ENCODE measurements around the gene RPN1.
"Not testable (repeated sequence)": the region's sequence is repeated elsewhere in the genome, so short reads cannot be mapped to it uniquely, and the experiment has no call there.

Gene RPN1

DNA sequence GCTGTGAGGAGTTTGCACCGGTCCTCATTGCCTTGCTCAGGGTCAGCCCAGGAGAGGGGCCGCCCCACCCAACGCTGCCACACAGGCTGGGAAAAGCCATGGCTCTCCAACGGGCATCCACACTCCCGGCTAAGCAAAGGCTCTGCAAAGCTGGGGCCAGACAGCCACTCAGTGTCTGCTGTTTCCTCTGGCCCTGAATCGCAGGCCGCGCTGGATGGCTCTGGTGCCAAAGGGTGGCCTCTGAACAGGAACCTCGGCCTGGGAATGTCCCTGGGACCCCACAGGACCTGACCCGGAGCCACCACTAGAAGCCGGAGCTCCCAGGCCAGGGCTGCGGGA lies 42.9 kb downstream of the RPN1 start:
- no peak for DNase-seq

GRCh38 chr3:128606094-128606493 lies 44.5 kb downstream of the RPN1 start:
- no peak for DNase-seq

DNA sequence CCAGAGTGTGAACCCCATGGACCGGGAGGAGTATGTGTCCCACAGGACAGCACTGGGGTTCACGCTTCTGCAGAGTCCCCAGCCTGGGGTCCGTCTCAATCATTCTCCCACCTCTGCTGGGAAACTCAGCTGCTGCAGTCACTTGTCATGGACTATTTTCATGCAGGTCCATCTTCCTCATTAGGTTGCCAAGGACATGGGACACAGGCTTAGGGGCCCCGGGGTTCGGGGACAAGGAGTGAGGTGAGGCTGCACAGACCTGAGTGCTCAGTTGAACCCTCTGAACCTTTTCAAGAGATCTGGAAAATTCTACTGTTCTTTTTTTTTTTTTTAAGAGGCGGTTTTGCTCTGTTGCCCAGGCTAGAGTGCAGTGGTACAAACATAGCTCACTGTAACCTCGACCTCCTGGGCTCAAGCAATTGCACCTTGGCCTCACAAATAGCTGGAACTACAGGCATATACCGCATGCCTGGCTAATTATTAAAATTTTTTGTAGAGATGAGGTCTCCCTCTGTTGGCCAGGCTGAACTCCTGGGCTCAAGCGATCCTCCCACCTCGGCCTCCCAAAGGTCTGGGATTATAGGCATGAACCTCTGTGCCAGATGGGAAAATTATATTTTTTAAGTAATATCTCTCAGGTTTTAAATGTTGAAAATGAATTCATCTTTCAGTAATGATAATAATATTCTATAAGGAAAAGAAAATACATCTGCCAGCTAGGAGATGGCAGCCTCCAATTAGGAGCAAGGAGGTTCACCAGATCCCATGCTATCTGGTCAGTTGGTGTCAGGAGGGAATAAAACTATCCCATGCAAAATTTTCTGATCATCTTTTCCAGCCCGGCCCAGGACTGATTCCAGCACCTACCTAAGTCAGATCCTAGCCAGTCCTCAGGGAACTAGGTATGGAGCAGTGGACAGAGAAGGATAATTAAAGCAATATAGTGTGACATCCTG lies 45.2 kb downstream of the RPN1 start:
- DNase-seq, result no peak

DNA sequence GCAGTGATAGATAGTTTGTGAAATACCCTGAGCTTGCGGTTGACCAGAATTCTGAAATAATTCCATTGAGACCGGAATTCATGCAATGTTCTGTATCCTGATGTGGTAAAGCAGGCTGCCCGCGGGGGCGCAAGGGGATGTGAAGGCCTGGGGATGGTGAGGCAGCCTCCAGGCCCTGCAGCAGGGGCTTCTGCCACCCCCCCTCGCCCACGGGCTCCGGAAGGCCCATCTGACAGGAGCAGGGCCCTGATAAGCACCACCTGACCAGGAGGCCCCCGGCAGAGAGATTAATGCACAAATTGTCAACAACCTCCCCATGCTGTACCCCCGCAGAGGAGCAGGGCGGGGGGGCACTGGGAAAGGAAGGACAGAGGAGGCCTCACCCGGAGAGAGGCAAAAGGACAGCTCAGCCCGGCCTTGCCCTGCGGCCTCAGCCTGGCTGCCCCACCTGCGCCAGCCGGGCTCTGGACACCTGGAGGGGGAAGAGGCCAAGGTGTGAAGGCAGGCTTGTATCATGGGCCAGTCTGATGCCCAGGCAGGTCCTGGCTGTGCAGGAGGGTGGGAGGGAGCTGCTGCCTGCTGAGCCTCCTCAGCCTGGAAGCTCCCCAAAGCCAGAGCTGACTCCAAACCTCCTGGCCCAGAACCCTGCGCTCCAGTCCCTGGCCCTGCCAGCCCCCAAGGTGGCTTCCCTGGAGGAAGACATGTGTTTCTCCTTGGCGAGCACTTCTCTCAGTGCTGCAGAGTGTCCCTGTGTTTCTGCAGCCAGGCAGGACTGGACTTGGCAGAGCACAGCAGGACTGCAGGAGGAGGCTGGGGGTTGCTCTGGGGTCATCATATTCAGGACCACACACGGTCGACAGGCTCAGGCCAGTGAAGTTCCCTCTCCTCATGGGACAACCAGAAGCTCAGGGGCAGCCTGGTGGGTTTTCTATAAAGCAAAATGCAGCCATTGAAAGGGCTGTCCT lies 46.5 kb downstream of the RPN1 start:
- DNase-seq, result no peak

DNA sequence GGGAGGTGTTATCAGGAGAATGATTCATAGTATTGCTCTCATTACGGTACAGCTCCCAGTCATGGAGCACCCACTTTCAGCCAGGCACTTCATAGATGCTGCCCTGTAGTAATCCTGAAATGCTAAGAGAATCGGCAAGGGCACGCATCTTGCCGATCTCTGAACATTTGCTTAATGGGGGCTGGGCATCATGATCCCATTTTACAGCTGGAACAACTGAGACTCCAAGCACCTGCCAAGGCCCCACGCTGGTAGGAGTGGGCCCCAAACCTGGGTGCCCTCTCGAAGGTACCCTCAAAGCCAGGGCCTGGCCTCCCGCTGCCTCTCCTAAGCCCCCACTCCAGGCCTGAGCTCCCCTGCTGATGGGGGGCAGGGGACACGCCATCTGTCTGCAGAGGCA lies 47.3 kb downstream of the RPN1 start:
- no peak for DNase-seq

- DNase-seq, result no peak
Observed at GRCh38 chr3:128598884-128599664, 51.5 kb downstream of the RPN1 start.

- DNase-seq, result no peak
Observed at GRCh38 chr3:128597900-128598299, 52.7 kb downstream of the RPN1 start.

- no peak for DNase-seq
Observed at GRCh38 chr3:128592864-128593263, 57.8 kb downstream of the RPN1 start.

GRCh38 chr3:128591738-128592426 lies 58.7 kb downstream of the RPN1 start:
- DNase-seq, result no peak

GRCh38 chr3:128590948-128591347 lies 59.7 kb downstream of the RPN1 start:
- DNase-seq, result no peak

- DNase-seq, result not testable (repeated sequence)
Observed at GRCh38 chr3:128589985-128590384, 60.6 kb downstream of the RPN1 start.

DNA sequence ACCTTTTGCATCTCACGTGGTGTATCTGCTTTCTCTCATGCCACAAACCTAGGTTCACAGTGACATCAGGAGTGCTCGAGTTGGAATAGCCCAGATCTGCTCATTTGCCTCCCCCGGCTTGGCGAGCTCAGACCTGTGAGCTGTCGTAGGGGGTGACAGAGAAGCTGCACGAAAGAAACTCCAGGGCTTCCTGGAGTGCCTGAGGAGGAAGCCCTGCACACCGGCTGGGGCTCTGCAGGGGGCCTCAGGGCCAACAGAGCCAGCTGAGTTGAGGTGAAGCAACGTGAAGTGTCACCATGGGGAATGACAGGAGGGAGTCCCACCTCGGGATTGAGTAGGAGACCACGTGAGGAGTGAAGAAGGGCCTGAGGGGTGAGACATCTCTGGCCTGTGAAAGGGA lies 62.5 kb downstream of the RPN1 start:
- no peak for DNase-seq

- DNase-seq, result no peak
Observed at GRCh38 chr3:128587391-128587790, 63.2 kb downstream of the RPN1 start.

DNA sequence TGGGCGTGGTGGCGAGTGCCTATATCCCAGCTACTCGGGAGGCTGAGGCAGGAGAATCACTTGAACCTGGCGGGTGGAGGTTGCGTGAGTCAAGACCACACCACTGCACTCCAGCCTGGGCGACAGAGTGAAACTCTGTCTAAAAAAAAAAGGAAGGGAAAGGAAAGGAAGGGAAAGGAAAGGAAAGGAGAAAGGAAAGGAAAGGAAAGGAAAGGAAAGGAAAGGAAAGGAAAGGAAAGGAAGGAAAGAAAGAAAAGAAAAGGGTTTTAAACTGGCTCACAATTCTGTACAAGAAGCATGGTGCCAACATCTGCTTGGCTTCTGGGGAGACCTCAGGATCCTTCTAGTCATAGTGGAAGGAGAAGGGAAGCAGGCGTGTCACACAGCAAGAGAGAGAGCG lies 63.7 kb downstream of the RPN1 start:
- not testable (repeated sequence) for DNase-seq

DNA sequence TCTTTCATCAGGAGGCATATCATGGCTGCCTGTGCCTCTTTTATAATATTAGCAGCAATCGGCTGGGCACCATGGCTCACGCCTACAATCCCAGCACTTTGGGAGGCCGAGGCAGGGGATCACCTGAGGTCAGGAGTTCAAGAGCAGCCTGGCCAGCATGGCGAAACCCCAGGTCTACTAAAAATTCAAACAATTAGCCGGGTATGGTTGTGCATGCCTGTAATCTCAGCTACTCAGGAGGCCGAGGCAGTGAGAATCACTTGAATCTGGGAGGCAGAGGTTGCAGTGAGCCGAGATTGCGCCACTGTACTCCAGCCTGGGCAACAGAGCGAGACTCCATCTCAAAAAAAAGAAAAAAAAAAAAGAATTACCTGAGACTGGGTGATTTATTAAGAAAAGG lies 64.2 kb downstream of the RPN1 start:
- DNase-seq, result not testable (repeated sequence)

GRCh38 chr3:128585974-128586373 lies 64.6 kb downstream of the RPN1 start:
- DNase-seq, result no peak

DNA sequence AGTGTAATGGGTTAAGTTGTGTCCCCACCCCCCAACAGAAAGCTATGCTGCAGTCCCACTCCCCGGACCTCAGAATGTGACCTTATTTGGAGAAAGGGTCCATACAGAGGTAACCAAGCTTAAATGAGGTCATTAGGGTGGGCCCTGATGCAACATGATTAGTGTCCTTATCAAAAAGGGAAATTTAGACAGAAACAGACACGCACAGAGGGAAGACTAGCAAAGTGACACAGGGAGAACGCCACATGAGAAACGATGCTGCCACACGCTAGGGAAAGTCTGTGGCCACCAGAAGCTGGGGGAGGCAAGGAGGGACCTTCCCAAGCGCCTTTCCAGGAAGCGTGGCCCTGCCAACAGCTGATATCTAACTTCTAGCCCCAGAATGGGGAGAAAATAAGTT lies 65.4 kb downstream of the RPN1 start:
- no peak for DNase-seq

DNA sequence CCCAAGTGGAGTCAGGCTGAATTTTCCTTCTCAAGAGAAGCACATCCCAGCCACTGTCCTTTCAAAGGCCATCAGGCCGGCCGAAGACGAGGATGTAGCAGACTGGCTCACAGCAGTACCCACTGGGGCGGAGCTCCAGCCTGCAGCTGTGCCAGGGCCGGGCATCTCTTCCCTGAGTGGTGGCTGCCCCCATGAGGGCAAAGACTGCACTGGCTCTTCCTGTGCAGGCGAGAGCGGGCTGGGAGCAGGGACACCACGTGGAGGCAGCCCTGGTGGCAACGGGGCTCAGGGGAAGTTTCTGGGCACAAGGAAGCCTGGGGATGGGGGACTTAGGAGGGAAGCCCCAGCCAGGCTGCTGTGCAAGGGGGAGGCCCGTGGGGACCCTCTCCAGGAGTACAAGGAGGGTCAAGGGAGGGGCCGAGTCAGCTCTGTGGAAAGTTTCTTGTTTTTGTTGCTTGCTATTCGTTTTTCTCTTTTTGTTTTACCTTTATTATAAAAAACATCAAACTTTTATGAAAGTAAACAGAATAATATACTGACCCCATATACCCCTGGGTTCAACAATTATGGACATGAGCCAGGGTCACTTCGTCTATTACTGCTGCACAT lies 66.1 kb downstream of the RPN1 start:
- no peak for DNase-seq

GRCh38 chr3:128581566-128581965 lies 69.1 kb downstream of the RPN1 start:
- no peak for DNase-seq

DNA sequence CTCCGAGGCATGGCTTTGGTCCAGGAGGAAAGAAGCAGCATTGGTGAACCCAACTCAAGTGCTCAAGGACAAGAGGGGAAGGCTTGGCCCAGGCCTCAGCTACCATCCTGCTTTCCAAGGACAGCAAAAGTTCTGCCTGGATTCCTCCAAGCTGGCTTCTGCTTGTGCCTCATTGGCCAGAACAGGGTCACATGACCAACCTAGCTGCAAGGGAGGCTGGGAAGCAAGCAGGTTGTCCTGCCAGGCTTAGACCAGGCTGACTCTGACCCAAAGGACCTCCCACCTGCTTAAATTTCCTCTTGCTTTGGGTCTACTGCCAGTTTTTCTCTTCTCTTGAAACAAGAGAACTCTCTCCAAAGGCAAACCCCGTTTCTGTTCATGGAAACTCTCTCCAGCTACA lies 70.7 kb downstream of the RPN1 start:
- no peak for DNase-seq

DNA sequence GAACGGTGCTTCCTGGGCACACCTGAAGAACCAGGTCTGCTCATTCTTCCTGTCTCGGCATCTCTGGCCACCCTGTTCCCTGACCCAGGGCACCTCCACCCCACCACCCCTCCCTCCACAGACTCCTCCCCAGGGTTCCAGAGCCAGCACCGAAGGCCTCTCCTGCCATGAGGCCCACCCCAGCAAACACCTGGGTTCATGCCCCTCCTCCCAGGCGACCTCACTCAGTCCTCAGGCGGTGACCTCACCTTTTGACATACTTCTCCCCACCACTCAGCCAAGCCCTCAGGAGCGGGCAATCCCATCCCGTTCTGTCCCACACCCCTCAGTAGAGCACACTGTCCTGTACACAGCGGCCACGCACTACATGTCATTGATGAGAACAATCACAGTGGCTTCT lies 72.3 kb downstream of the RPN1 start:
- DNase-seq, result no peak

DNA sequence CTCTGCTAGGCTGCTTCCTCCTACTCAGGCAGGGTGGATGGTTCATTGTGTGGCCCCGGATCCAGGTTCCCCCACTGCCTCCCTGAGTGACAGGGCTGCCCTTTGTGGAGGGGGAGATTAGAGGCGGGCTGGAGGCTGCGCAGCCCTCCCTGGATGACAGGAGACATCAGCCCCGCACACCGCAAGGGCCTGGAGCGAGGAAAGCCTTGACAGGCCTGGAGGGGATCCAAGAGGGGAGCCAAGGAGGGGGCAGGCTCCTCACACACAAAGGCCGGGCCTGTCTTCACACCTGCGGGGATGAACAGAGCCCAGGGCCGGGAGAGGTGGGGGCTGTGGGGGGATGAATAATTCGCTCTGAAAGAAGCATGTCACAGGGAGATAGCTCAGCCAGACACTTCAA lies 72.9 kb downstream of the RPN1 start:
- DNase-seq, result no peak

All from central memory CD4-positive, alpha-beta T cell (primary cell).